NCI-H1436 treated with DMSO at 0.1 percent for 48 hours (cell line): ENCODE measurements around the gene CDH4.

ENCODE experiments used
- DNase-seq: peaks from one replicate; lab custom pipeline; 2025; lab: John Stamatoyannopoulos, UW

Gene CDH4

DNA sequence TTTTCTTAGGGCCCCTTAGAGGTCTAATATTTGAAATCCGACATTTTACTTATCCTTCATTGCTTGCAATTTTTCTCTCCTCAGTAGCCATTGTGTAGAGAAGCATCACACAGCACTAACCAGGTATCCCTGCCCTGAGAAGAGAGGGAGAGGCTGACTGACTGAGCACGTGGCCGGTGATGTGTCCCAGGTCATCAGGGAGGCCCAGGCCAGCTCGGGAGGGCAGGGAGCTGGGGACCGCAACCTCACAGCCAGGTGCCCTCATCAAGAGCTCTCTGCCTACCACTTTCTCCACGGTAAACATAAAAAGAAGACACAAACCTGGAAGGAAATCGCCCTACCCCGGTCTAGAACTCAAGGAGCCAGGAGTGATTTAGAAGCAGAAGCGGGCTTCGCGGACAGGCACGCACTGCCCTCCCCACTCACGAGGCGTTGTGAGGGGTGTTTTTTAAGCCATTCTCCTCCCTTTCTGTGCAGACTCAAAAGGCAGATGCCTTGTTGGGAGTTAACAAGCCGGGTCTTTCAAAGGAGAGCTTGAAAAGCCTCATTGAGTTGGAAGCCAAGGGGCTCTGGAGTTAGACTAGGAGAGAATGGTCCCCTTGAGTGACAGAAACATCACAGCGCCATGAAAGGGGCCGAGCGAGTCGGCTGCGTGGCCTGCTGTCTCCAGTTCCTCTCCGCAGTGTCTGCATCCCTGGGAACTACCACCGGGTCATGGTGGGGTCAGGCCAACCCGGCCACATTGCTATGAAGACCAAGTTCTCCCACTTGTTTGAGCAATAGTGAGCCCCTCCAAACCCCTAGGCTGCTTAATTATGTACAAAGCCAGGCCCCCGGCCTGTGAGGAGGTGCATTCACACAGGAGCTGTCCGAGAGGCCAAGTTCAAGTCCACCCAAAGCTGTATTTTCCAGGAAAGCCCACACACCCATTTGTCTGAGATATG, 285.4 kb downstream of the CDH4 start:
- DNase-seq, result no peak

DNA sequence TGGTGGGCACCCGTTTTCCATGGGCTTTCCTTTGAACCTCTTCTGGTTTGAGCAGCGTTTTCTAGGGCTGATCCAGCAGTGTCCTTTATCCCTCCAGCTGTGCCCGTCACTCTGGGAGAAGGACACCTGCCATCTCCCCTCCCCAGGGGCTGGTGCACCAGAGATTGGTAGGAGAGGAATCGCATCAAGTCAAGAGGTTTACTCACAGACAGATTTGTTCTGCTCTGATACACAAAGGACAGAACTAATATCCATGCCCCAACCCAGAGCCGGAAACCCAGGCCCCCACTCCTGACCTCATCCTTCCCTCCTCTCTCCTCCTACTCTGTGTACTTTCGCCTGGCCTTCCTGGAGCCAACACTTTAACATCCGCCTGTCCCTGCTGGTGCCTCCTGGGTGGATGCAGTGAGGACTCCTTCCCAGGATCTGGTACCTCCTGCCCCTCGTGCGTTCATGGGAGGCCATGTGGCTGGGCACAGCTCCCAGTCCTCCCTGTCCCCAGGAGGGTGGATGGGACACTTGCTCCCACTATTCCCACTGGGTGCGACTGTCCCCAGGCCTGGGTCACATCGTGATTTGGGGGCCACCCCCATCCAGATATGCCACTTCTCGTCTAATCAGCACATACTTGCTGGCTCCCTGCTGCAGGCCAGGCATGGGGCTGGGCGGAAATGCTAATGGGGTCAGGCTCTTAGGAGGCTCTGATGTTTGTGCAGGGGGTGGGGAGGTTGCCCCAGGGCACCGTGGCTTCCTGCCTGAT, 286.3 kb downstream of the CDH4 start:
- no peak for DNase-seq

DNA sequence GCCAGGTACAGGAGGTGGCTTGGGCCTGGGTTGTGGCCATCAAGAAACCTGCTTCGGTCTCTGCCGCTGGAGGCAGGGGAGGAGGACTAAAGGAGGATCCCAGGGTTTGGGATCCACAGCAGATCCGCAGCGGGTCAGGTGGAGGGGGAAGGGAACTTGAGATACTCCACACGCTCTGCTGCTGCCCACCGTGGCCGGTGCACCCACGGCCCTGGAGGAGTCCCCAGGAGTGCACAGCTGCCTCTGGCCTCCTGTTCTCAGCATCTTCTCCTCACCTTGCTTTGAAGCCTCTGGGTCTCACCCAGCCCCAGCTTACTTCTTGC, 286.8 kb downstream of the CDH4 start:
- no peak for DNase-seq

- no peak for DNase-seq
Measured at GRCh38 chr20:61539706-61540360, 287.8 kb downstream of the CDH4 start.

- DNase-seq, result no peak
Measured at GRCh38 chr20:61541537-61541936, 289.5 kb downstream of the CDH4 start.

DNA sequence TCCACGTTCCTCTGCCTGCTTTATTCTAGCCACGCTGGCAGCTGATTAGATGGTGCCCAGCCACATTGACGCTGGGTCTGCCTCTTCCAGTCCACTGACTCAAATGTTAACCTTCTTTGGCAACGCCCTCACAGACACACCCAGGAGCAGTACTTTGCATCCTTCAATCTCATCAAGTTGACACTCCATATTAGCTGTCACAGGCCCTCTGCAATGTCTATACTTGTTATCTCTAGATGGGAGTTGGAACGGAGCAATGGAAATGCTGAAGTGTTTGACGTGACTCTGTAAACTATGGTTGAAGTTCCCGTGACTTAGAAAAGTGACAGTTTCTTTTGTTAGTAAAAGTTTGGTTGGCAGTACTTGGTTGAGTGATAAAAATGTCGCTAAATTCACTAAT, 291.0 kb downstream of the CDH4 start:
- DNase-seq, result no peak

DNA sequence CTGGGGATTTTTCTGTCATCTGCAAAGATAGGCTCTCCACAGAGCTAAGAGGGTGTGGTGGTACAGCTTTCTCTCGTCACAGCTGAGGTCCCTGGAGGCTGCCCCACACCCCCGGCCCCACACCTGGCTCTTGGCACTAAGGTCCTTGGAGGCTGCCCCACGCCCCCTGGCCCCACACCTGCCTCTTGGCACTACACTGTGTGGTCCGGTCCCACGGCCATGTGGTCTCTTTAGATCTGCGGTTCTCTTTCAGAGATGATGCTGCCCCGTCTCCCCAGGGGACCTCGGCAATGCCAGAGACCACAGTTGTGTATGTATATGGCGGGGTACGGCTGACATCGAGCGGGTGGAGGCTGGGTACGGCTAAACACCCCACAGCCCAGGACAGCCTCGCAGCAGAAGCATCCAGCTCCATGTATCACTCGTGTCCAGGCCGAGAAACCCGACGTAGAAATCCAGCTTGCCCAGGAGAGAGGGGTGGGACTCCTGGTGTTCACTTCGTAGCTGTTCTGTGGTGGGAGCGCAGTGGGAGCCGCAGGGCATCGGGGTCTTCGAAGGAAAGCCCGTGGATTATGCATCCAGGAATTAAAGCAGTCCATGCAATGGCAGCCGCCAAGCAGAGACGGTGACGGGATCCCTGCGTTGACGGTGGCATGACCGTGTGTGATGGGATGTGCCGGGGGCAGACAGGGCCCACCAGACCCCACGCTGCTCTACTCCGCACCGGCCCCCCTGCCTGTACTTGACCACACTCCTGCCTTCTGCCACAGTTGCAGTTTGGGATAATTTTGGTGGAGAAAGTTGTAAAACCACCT, 292.1 kb downstream of the CDH4 start:
- no peak for DNase-seq

DNA sequence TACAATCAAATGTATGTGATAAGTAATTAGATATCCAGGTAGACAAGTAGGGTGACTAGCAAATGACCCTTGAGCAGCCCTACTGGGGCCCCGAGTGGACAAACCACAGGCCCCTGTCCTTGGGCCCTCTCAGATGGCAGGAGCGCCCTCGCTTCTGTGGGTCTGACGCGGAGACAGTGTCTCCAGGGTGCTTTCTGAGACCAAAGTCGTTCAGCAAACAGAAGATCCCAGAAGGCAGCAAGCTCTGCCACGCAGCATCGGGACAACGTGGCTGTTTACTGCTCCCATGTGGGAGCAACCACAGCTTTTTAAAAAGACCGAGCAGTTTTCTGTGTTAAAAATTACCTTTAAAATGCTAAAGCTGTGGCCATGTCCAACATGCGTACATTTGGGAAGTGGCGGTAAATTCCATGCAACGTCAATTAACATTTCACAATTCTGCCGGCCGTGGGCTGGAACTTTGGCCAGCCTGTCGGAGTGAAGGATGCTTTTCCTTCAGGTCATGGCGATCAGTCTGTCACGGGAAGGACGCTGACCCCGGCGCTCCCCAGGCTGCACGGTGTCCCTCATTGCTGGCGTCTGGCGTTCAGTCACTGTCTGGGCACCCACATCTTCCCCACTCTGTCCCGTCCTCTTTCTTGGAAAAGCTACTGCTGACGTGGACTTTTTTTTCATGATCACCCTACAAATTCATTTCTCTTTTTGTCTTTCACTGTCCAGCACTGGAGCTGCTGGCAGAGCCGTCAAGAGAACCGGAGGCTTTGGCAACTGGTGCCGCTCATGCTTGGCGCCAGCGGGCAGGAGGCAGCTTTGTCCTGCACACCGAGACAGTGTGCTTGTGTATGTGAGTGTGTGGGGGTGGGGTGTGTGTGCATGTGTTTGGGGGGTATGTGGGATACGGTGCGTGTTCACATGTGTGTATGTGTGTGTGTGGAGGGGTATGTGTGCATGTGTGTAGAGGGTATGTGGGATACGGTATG, 293.1 kb downstream of the CDH4 start:
- DNase-seq, result no peak

DNA sequence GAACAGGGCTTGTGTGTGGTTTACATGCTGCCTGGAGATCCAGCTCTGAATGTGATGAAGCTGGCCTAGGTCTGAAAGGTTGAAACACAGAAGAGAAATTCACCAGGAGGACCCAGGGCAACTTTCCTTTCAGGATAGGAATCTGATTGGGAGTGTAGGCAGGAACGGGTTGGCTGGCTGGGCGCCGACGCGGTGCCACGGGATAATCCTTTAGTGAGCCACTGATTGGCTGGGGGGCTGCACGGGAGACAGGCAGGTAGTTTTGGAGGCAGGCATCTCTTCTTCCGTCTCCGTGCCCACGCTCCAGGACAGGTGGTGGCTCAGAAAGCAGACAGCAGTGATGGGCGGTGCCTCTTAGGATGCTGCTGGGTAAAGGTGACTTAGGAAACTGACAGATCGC, 294.6 kb downstream of the CDH4 start:
- no peak for DNase-seq

- no peak for DNase-seq
Measured at GRCh38 chr20:61548069-61548468, 296.0 kb downstream of the CDH4 start.

DNA sequence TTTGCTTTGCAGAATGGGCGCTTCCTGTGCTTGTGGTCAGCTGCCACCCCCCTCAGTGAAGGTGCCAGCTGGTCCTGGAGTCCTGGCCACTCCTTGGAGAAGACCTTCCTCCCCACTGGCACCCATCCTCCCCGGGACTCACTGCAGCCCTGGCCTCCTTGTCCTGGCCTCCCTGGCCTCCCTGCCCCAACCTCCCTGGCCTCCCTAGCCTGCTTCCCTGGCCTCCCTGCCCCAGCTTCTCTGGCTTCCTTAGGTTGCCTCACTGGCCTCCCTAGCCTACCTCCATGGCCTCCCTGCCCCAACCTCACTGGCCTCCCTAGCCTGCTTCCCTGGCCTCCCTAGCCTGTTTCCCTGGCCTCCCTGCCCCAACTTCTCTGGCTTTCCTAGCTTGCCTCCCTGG, 297.8 kb downstream of the CDH4 start:
- DNase-seq, result no peak

DNA sequence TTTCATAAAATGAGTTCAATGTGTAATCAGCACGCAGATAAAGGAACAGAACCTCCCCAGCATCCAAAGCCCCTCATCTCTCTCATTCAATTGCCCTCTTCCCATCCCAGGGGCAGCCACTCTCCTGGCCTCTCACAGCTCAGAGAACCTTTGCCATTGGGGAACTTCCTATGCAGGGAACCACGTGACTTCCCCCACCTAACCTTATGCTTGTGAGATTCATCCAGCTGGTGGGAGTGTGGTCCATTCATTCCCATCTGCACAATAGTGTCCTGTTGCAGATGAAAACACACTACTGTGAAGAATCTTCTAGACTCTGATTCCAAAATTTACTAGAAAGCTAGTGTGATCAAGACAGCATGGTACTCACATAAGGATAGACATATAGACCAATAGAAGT, 299.3 kb downstream of the CDH4 start:
- no peak for DNase-seq

DNA sequence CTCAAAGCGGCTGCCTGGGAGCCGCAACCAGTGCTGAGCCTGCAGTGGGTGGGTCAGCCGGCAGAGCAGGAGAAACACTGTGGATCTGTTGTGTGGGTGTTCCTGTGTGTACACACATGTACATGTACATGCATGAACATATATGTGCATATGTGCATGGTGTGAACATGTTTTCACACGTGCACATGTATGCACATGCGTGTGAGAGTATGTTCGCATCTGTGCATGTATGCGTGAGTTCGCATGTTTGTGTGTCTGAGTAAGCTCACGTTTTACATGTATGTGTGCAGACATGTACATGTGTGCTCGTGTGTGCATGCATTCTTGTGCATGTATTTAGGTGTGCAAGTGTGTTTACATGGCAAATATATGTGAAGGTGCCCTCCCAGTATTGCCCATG, 302.6 kb downstream of the CDH4 start:
- no peak for DNase-seq

GRCh38 chr20:61555566-61555965, 303.5 kb downstream of the CDH4 start:
- DNase-seq, result no peak

DNA sequence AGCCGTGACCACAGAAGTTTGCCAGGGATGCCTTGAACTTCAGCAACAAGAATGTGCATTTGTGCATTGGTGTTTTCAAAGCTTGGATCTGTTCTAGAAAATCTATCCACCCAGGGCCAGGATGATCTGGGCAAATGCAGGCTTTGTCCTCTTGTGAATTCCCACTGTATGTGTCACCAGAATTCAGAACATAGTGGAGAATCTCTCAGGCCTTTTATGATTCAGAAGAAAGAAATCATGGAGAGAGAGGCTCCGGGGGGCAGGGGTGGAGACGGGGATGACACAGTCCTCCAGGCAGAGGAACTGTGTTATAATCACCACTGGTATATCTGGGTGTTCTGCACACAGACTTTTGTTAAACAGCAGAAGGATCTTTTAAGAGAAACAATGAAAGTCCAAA, 304.1 kb downstream of the CDH4 start:
- DNase-seq, result no peak

- no peak for DNase-seq
Measured at GRCh38 chr20:61556673-61557072, 304.6 kb downstream of the CDH4 start.

GRCh38 chr20:61557621-61558020, 305.6 kb downstream of the CDH4 start:
- DNase-seq, result no peak

DNA sequence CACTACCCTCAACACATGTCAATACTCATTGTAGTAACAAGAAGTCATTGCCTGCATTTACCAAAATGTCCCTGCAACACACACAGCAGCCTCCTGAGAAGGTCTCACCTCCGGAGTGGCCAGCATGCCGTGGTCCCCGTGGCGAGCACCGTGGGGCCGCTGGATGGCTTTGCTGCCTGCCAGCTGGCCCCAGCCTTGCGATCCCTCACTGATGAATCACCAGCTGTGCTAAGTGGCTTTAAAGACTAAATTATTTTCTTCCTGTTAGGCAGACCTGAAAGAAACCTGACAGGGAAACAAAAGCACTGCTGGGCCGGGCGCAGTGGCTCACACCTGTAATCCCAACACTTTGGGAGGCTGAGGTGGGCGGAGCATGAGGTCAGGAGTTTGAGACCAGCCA, 306.7 kb downstream of the CDH4 start:
- DNase-seq, result no peak

DNA sequence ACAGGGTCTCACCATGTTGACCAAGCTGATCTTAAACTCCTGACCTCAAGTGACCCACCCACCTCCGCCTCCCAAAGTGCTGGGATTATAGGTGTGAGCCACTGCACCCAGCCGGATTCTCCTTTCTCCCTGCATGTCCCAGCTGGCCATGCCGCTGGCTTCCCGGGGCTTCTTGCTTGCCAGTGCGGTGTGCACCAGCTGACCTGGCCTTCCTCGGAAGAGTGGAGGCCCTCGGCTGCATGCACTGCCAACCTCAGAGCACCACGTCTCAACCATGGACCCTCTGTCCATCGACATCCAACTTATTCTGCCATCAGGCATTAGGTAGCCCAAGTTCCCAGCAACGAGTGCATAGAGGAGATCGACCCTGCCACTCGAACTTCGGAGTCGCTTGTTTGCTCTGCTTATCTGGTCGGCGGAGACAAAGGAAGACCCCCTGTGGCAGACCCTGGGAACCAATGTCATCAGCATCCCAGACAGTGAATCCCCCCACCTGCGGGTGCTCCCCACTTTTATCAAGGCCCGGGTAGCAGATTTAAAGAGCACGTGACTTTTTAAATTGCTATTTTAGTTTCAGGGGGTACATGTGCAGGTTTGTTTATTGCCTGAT, 307.8 kb downstream of the CDH4 start:
- no peak for DNase-seq

- no peak for DNase-seq
Measured at GRCh38 chr20:61560361-61560853, 308.3 kb downstream of the CDH4 start.
